ENCODE results near the gene PRTN3.

PRTN3 gene

DNA sequence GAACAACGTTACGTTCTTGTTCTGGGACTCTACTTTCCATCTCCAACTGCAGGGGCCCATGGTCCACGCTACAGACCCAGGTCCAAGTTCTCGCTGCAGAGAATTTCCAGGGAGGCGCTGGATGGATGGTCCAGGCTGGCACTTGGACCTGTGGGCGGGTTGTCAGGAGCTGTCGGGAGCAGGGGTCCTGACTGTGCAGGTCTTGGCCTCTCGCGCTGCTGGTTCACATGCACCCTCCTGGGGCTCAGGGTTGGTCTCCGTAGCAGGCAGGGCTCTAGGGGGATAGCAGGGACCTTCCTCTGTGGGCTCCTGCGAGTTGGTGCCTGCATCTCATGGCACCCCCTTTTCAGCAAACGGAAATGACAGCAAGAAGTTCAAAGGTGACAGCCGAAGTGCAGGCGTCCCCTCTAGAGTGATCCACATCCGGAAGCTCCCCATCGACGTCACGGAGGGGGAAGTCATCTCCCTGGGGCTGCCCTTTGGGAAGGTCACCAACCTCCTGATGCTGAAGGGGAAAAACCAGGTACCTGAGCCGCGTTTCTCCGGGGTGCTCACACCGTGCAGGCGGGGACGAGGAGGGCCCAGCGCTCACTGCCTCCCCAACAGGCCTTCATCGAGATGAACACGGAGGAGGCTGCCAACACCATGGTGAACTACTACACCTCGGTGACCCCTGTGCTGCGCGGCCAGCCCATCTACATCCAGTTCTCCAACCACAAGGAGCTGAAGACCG is 36.9 kb upstream of the PRTN3 start:
- DNase-seq, result no peak

DNA sequence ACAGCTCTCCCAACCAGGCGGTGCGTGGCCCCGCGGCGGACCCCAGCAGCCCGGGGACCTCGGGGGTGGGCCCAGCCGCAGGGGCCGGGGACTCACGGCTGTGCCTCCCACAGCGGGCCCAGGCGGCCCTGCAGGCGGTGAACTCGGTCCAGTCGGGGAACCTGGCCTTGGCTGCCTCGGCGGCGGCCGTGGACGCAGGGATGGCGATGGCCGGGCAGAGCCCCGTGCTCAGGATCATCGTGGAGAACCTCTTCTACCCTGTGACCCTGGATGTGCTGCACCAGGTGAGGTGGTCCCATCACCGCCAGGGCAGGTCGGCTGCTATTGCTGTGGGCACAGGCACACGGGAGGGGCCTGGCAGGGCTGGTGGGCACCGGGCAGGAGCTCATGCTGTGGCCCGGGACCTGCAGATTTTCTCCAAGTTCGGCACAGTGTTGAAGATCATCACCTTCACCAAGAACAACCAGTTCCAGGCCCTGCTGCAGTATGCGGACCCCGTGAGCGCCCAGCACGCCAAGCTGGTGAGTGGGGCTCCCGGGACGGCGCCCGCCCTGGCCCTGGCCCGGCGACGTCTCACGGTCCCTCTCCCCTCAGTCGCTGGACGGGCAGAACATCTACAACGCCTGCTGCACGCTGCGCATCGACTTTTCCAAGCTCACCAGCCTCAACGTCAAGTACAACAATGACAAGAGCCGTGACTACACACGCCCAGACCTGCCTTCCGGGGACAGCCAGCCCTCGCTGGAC is 36.2 kb upstream of the PRTN3 start:
- no peak for DNase-seq

DNA sequence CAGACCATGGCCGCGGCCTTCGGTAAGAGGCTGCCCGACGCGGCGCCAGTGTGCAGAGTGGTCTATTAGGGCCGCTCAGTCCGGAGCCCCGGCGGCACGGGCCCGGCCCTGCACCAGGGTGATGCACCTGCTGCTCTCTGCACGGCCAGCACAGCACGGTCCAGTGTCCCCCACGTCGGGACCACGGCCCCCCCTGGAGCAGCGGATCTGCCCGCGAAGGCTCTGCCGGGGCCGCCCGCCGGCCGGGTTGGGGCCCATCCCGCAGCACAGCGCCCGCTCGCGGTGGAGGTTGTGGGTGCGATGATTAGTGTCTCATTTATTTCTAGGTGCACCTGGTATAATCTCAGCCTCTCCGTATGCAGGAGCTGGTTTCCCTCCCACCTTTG is 35.6 kb upstream of the PRTN3 start:
- DNase-seq, result no peak

DNA sequence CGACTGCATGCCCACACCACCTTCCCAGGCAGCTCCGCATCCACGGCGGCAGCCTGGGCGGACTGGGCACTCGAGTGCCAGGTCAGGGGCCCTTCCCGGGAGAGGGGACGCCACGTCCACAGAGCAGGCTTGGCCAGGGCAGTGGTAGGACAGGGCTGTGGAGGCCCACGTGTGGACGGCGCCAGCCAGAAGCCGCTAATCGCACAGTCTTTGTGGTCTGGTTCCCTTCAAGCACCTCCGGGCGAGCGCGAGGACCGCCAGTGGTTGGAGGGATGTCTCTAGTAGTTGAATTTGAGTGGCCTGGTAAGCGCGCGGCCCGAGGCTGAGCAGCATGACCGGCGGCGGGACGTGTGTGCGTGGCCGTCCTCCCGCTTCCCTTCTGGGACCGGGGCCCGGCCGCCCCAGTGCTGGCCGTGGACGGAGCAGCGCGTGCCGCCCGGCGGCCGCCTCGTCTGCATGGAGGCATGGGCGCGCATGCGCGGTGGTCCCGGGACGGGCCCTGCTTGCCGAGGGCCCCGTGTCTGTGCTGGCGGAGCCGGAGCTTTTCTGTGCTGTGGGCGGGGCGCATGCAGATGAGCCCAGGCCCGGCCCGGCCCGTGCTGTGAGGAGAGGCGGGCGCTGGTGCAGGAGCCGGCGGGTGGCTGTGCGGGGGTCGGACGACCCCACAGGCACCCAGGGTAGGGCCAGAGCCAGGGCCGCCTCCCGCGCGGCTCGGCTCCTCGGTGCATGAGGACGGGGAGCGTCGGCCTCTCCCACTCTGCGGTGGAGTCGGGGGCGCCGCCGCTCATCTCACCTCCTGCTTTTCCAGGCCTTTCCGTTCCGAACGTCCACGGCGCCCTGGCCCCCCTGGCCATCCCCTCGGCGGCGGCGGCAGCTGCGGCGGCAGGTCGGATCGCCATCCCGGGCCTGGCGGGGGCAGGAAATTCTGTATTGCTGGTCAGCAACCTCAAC is 34.9 kb upstream of the PRTN3 start:
- DNase-seq, result no peak

DNA sequence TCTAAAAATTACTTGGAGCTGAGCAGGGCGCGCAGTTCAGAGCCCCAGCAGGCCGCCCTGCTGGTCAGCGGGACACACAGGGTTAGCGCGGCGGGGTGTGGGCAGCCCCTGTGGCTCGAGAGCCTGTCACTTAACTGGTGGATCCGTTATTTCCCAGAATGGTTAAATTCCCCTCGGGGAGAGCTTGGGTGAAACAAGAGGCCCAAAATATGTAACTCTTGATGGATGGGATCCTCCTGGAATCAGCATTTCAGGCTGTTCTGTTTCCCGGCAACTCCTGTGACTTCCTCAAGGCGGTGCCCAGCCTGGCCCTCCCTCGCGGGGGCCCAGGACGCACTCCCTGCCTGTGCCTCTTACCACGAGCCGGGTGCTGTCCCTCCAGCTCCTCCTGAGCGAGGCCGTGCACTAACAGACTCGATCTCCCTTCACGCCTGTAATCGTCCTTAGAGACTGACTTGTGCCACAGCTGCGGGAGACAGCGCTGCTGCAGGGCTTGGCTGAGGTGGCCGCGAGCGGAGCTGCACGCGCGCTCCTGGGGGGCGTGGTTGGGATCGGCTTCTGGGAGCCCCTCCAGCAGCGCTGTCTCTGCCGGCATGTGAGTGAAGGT is 33.9 kb upstream of the PRTN3 start:
- DNase-seq, result no peak

DNA sequence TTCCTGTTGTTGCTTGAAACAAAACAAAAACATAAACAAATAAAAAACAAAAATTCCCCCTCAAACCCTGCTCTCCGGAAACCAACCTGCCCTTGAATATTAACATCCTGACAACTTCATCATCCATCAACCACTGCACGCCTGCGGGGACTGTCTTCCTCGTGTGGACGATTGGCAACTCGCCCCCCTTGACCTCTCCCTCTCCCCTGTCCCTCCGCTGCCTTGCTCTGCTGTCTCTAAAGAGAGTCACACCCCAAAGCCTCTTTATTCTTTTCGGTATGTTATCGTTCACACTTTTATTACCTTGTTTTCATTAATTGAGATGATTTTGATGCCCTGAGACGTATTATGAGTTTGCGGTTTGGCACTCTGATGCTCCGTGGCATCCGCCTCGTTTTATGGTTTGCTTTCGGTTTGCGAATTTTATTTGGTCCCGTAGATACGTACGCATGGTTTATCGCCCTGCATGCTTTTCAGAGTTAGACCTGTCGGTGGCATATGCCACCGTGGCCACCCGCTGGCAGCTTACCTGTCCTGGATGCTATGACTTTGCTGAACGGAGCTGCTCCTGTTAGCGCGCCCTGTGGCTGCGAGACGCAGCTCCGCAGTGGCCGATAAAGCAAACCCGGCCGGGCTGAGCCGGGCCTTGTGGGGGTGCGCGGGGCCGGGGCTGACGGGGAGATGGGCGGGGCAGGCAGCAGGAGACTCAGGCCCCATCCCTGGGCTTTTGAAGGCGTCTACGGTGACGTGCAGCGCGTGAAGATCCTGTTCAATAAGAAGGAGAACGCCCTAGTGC is 33.0 kb upstream of the PRTN3 start:
- no peak for DNase-seq

DNA sequence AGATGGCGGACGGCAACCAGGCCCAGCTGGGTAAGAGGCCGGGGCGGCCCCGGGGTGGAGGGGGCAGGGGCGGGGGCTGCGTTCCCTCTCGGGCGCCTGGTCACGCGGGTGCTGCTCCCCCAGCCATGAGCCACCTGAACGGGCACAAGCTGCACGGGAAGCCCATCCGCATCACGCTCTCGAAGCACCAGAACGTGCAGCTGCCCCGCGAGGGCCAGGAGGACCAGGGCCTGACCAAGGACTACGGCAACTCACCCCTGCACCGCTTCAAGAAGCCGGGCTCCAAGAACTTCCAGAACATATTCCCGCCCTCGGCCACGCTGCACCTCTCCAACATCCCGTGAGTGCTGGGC is 32.4 kb upstream of the PRTN3 start:
- DNase-seq, result no peak

DNA sequence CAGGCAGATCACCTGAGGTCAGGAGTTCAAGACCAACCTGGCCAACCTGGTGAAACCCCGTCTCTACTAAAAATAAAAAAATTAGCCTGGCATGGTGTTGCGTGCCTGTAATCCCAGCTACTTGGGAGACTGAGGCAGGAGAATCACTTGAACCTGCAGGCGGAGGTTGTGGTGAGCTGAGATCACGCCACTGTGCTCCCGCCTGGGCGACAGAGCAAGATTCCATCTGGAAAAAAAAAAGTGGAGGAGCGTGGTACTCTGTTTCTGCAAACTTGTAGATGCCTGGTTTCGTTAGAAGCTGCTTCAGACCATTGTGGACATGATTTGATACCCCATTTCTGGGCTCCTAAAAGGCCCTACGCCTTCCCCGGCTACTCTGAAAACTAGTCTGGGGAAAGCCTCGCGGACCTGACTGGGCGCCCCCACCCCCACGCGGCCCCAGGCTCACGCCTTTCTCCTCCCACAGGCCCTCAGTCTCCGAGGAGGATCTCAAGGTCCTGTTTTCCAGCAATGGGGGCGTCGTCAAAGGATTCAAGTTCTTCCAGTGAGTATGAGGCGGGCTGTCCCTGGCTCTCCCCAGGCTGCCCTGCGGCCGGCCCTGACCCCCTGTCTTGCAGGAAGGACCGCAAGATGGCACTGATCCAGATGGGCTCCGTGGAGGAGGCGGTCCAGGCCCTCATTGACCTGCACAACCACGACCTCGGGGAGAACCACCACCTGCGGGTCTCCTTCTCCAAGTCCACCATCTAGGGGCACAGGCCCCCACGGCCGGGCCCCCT is 30.5 kb upstream of the PRTN3 start:
- DNase-seq, result no peak

DNA sequence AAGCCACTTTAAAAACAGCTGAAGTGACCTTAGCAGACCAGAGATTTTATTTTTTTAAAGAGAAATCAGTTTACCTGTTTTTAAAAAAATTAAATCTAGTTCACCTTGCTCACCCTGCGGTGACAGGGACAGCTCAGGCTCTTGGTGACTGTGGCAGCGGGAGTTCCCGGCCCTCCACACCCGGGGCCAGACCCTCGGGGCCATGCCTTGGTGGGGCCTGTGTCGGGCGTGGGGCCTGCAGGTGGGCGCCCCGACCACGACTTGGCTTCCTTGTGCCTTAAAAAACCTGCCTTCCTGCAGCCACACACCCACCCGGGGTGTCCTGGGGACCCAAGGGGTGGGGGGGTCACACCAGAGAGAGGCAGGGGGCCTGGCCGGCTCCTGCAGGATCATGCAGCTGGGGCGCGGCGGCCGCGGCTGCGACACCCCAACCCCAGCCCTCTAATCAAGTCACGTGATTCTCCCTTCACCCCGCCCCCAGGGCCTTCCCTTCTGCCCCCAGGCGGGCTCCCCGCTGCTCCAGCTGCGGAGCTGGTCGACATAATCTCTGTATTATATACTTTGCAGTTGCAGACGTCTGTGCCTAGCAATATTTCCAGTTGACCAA is 29.8 kb upstream of the PRTN3 start:
- no peak for DNase-seq

DNA sequence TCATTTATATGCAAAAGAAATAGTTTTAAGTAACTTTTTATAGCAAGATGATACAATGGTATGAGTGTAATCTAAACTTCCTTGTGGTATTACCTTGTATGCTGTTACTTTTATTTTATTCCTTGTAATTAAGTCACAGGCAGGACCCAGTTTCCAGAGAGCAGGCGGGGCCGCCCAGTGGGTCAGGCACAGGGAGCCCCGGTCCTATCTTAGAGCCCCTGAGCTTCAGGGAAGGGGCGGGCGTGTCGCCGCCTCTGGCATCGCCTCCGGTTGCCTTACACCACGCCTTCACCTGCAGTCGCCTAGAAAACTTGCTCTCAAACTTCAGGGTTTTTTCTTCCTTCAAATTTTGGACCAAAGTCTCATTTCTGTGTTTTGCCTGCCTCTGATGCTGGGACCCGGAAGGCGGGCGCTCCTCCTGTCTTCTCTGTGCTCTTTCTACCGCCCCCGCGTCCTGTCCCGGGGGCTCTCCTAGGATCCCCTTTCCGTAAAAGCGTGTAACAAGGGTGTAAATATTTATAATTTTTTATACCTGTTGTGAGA is 29.2 kb upstream of the PRTN3 start:
- DNase-seq, result no peak

DNA sequence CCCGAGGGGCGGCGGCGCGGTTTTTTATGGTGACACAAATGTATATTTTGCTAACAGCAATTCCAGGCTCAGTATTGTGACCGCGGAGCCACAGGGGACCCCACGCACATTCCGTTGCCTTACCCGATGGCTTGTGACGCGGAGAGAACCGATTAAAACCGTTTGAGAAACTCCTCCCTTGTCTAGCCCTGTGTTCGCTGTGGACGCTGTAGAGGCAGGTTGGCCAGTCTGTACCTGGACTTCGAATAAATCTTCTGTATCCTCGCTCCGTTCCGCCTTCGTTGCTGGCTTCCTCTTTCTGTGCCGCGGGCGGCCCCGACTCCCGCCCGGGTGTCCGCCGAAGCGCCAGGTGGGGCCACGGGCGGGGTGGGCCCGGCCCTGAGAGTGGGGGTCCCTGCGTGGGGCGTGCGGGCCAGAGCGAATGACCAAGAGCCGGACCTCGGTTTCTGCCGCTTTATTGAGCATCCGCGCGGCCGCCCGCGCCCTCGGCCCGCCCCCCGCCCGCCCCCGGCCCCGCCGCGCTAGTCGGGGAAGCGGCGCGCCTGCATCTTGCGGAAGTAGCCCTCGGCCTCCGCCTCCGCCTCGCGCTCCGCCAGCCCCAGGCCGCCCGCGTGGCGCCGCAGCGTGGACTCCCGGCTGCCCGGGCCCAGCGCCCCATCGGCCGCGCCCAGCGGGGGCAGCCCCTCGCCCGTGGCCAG is 28.6 kb upstream of the PRTN3 start:
- no peak for DNase-seq

DNA sequence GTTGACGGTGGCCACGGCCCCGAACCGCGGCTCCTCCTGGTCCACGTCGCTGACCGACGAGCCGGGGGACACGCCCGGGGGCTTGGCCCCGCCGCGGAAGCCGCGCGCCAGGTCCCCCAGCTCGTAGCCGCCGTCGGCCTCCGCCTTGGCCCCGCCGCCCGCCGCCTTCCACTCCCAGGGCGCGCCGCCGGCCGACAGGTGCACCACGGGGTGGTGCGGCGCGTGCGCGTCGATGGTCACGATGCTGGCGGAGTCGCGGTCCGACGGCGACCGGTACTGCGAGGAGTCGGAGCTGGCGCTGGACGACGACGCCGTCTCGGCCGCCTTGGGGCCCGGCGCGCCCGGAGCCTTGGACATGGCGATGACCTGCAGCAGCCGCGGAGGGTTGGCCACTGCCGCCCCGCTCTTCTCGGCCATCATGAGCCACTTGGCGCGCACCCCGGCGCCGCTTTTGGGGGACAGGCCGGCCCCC is 28.0 kb upstream of the PRTN3 start:
- no peak for DNase-seq

DNA sequence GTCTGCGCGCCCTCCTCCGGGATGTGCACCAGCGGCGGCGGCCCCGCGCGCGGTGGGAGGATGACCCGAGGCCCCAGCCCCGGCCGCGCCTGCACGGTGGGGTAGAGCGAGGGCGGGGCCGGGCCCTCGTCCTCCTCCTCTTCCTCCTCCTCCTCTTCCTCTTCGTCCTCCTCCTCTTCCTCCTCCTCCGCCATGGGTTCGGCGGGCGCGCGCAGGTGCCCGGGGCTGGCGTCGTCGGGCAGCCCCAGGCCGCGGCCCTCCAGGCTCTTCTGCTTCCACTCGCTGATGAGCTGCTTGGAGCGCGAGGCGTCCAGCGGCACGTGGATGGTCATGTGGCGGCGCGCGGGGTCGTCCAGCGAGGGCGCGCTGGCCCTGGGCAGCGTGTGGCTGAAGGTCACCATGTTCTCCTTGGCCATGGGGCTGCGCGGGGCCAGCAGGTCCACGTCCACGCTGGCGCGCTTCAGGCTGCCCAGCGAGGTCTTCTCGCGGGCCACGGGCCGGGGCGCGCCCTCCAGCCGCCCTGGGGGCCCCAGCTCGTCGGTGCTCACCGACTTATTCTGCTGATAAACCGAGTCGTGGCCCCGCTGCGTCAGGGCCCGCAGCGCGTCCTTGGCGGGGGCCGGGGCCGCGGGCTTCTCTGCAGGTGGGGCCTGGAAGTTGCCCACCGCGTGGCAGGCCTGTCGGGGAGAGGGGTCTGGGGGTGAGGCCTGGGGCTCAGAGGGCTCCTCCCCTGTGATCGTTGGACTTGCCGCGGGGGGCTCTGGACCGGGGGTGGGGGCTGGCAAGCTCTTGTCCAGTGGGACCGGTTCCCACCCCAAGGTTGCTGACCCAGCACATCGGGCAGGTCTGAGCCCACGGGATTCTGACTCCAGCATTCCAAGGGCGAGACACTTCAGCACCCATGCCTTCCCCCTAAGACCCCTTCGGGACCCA is 27.3 kb upstream of the PRTN3 start:
- no peak for DNase-seq

DNA sequence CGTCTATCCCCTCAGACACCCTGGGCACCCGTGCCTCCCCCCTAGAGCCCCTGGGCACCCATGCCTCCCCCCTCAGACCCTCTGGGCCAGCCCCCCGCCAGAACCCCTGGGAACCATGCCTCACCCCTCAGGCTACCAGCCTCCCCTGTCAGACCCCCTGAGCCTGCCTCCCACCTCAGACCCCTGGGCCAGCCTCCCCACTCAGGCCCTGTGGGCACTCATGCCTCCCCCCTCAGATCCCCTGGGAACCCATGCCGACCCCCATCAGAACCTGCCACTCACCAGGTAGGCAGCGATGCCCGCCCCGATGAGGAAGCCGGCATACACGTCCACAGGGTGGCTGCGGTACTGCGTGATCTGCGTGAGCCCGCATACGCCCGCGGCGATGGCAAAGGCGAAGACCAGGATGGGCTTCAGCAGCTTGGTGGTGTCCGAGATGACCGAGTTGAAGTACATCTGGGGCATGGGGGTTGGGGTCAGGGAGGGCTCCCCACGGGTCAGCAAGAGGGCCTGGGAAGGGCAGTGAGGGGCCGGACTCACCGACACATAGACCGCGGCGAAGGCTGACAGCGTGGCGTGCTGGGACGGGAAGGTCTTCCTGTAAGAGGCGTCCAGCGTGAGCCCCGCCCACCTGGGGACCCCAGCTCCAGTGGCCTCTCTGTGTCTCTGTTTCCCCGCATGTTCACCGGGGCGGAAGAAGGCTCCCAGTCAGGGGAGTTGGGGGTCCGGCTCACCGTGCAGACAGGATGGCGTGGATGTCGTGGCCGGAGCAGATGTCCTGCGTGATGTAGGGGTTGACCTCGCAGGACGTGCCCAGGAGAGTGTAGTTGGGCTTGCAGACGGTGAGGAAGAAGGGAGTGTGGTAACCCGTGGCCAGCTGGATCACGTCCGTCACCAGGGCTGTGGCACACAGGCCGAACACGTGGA is 26.4 kb upstream of the PRTN3 start:
- no peak for DNase-seq

DNA sequence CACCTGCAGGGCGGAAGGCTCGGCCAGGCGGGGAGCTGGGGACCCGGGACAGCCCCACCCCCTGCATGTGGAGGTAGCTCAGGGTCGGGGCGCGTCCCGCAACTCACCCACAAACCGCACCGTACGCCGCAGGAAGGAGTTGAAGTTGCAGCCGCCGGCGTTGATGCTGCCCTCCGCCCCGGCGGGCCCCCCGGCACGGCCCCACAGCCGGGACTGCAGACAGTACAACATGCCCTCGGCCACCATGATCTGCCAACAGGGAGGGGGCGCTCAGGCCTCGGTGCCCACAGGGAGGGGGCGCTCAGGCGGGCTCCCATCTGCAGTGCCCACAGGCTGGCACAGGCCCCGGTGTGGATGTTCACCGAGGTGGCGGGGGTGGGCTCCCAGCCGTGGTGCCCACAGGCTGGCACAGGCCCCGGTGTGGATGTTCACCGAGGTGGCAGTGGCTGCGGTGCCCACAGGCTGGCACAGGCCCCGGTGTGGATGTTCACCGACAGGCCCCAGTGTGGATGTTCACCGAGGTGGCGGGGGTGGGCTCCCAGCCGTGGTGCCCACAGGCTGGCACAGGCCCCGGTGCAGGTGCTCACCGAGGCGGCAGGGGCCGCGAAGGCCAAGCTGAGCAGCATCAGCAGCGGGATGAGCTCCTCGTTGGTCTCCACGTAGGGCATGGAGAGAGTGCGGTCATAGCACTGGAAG is 25.6 kb upstream of the PRTN3 start:
- DNase-seq, result no peak

DNA sequence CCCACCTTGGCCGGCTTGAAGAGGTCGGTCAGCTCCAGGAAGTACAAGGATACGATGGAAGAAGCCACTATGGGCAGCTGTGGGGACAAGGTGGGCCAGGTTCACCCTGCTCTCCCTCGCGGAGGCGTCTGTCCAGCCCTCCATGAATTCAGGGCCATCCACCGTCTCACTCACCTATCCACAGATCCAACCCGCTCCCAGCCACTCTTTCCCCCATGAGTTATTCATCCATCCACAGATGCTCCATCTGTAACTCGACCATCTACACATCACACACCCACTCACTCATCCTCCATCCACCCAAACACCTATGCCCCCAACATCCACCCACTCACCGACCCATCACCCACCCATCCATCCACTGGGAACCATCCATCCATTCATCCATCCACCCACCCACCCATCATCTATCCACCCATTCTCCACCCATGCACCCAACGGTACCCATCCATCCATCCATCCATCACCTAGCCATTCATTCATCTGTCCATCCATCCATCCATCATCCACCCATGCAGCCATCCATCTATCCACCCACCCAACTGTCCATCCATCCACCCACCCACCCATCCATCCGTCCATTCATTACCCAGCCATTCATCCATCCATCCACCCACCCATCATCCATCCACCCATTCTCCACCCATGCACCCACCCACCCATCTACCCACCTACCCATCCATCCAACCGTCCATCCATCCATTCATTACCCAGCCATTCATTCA is 24.9 kb upstream of the PRTN3 start:
- DNase-seq, result no peak

Data from activated CD4-positive, alpha-beta T cell treated with anti-CD3 and anti-CD28 coated beads for 48 hours (primary cell).